GM19468 (cell line): Measurements from ENCODE around the gene EFCAB11.

Source experiments
- ATAC-seq: cut with Tn5 transposase; IDR thresholded peaks from one replicate; pipeline ENCODE4 v1.9.1; 2021; ENCODE audit warnings: mild to moderate bottlenecking, moderate library complexity, moderate number of reproducible peaks; ENCODE audit not compliant: unreplicated experiment; ENCODE audit errors: extremely low read depth

The EFCAB11 gene, protein sequence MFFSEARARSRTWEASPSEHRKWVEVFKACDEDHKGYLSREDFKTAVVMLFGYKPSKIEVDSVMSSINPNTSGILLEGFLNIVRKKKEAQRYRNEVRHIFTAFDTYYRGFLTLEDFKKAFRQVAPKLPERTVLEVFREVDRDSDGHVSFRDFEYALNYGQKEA

DNA sequence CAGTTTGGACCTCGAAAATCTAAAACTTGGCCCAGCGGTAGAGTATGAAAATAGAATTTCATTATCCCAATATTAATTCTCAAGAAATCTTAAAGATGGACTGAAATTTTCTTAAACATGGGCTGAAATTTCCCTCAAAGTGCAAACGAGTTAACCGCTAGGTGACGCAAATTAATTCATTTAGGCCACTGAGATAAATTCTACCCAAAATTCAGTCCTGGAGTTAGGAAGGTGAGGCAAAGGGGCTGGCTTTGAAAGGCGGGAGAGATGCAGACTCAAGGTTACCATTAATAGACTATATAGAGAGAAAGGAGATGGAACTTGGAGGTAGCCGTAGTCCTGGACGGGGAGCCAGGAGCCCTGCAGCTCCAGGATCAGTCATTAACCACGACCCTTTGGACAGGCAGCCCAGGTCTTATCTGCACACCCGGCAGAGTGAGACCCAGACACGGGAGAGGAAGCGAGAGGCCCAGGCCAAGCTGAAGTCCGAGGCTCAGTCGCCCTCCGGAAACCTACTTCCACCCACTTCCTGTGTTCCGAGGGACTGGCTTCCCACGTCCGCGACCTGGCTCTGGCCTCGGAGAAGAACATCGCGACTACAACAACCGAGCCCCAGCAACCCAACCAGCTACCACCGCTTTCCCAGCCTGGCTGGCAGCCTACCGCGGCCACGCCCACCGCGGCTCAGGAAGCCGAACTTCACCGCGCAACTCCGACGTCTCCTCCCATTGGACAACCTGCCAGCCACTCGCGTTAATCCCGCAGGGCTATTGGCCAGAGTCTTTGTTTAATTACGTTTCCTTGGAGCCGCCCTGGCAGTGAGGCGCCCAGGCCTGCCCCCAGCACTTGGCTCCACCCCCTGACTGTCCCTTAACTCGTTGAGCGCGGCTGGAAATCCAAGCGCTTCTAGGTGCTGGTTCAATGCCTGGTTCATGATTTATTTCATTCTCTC lies at the start of gene EFCAB11:
TSS of gene EFCAB11 (minus strand) at position 661 of the 952 bp plus-strand sequence. CDS start at position 591, 70 bp downstream.
- ATAC-seq: peak; percentile 92

DNA sequence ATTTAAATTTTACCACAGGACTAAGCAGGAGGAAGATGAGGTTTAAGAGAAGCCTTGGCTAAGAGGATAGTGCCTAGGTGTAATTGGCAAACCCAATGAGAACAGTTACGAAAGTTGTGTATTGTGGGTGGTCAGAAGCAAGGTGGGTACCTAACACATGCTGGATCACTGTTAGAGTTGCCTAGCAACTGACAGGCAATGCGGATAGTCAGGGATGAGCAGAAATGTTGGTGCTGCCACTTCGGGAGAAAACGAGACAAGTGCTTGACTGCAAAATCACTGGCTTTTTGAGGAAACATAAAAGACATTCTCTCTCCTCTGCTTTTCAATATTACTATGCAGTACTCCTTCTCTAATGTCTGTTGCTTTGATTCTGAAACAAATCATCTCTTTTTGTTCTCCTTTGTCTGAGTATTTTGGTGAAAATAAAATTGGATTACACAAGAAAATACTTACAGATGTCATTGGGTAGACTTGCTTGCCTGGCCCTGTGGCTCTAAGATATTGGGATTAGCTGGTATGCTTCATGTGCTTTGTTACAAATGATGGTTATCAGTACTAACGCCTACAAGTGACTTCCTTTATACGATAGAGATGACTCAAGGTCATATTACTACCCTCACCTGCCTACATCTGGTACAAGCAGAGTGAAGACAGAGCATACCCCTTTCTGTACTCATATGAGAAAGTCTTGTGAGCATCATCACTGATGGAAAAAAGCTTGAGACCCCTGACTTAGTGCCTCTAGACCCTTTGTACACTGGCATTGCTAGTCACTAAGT lies 49.2 kb upstream of the EFCAB11 start:
- no peak for ATAC-seq

DNA sequence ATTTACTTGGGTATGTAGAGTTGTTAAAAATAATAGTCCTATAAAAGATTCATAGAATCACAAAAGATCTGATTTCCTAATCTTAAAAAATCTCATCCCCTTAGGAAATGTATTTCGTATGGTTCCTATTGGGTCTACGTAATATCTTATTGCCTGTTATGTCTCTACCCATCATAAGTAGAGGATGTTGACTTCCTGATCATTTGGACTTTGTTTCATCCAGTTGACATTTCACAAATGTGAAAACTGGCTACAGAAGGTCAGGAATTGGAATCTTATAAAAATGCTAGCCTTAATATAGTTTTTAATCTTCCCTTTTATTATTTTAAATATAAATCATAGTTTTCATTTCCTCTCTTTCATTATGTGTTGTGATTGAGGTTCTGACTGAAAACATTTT lies 46.4 kb upstream of the EFCAB11 start:
- no peak for ATAC-seq

DNA sequence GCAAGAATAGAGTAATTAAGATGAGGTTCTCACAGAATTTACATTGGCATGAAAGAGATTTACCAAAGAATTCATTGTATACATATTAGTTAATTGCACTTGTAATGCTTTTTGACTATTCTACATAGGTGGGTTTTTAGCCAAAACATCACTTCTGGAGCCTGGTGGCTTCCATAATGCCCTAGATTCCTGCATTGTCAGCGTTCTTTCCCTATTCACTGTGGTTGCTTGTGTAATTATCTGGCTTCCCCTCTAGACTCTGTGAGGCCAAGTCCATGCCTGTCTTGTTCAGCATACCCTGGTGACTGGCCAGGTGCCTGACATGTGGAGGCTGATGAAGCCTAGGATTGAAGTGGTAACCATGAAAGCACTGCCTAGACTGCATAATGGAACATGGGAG lies 42.4 kb upstream of the EFCAB11 start:
- ATAC-seq: no peak

DNA sequence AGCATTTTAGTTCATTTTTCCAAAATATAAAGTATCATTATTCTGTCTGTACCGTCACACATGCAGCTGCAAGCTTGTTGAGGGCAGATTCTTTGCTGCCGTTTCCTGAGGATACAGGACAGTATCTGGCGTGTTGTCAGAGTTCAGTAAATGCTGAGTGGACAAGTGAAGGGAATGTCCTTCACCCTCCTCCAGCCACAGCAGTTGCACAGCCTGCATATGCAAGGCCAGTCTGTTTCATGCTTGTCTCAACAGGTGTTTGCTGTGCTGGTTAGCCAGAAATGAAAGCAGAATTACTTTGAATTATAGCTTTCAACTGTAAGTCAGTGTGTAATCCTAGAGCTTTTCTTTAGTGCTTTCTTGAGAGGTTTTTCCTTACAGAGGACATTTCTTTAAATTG lies 37.7 kb upstream of the EFCAB11 start:
- ATAC-seq: no peak

DNA sequence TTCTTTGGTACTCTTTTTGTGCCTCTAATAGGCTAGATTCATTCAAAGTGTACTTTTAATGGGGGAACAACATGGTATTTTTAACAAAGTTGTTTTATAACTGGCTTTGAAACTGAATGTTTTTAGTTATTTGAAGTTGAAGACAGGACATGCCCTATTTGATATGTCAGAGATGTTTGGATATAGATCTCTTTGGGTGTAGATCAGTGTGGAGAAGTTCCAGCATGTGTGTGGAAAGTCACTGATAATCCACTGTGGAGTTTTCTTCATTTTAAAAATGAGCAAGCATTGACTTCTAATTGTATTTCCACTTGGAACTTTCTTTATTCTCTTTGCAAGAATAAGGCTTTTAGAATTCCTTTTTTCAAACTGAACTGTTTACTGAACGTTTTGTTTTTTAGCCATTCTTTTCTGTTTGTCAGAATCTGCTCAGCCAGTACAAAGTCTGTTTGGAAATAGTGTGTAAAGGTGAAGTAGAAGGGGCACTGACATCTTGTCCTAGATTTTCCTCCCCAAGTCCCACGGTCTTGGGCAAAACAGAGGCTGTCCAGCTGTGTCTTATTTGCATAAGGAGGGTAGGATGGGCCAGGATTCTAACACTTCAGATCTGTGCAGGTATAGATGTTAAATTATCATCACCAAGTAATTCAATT lies 36.2 kb upstream of the EFCAB11 start:
- no peak for ATAC-seq

DNA sequence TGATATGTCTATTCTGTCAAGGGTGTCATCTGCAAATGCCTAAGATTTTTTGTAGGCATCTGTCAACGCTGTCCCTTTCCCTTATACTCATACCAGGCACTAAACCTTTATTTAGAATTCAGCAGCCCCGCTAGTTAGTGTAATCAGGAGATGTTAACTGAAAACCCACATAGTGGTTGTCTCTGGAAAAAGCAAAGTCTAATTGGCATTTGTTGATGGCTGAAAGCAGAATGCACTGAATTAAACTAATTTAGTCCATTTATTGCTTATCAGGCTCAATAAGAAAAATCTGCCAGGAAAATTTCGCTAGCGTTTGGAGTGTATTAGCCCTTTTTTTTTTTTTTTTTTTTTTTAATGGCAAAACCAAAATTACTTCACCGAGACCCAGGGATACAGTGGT lies 35.7 kb upstream of the EFCAB11 start:
- no peak for ATAC-seq

DNA sequence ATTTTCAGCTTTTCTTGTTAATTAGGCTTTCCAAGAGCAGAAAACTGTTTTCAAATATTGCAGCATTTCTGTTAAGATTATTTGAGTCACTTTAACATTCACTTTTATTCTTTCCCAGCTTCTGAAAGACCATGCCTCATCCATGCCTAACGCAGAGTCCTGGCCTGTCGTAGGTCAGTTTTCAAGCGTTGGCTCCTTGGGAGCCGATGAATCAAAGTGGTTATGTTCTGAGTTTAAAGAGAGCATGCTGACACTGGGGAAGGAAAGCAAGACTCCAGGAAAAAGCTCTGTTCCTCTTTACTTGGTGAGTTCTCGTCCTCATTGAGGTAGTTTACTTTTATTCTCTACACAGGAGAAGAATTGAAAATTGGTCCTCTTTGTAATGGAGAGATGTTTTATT lies 34.3 kb upstream of the EFCAB11 start:
- ATAC-seq: no peak

DNA sequence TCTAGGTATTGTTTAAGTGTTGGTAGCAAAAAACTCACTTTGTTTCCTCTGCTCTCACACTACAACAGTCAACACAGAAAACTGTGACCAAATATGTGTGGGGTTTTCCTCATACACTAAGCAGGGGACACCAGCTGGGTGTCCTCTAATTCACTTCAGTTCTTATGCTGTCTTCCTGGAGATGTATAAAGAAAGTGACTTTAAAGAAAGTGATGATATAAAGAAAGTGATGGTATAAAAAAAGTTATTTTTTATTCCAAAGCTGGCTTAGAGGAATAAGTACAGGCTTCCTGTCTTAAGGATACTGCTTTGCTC lies 32.6 kb upstream of the EFCAB11 start:
- no peak for ATAC-seq

DNA sequence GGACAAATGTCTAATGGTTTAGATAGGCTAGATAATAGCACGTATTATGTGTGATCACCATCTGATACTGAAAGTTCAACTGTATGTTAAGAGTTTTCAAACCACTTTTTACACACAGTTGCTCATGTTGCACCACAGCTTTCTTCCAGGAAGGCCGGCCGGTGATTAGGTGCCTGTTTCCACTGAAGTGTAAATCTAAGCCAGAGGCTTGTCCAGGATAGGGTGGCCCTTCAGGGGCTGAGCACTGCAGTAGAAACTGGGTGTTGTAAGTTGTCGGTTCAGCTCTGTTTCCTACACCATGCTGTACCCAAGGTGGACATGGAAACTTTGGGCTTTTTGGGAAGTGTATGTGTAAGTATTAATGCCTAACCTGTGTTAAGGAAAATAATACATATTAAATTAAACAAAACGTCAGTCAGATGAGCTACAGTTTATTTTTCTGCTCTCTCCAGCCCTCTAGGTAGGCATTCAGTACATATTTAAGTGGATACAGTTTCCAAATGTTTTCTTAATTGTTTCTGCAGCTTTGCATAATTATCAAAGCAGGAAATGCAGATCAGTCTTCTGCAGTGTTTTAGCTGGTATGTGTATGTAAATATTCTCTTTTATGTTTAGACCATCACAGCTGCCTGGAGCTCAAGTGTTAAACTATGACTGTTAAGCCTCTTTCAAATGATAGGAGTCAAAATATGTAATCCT lies 32.1 kb upstream of the EFCAB11 start:
- no peak for ATAC-seq

DNA sequence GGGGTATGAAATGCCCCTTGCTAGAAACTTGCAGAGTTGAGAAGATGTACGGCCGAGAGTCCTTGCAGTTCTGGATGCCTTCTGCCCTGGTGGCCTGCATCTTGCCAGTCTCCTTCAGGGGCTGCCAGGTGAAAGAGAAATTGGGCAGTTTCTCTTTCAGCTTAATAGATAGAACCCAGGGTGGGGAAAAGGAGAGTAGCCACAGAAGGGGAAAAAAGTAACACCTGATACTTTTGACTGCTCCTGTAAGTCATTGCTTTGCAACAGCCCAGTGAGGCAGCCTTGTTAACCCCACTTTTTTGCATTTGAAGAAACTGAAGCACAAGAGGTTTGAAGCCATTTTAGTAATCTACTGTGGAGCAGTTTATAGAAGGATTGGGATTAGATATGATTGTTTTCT lies 28.8 kb upstream of the EFCAB11 start:
- ATAC-seq: no peak

DNA sequence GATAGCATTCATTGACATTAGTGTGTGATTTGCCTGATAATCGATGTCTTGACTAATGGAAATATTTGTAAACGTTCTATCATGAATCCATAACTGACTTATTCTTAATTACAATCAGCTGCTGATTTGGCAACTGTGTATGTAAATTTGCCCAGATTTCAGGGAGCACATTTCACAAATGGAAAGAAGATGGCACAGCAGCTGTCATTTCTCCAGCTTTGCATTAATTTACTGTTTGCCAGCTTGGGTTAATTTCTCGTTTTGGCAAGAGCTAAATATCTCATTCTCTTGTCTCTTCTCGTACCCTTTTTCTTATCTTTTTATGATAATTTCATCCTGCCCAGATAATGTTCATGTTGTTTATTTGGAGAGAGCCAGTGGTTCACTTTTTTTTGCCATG lies 24.1 kb upstream of the EFCAB11 start:
- ATAC-seq: no peak

DNA sequence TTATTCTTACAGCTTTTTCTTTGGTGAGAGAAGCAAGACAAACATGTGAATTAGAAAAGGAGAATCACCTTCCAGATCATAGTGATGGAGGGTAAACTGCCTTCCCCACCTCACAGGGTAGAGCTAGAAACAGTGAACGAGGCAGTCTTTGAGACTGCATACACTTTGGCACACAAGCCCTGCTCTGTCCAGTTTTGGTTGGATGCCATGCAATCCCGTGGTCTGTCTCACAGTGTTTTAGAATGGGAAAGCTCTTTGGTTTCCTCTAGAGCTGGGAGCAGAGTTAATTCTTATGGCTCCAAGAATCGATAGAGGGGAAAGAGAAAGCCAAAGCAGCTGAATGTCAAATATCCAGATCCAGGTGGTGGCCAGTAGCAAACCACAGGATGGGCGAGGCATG lies 23.1 kb upstream of the EFCAB11 start:
- ATAC-seq: no peak

DNA sequence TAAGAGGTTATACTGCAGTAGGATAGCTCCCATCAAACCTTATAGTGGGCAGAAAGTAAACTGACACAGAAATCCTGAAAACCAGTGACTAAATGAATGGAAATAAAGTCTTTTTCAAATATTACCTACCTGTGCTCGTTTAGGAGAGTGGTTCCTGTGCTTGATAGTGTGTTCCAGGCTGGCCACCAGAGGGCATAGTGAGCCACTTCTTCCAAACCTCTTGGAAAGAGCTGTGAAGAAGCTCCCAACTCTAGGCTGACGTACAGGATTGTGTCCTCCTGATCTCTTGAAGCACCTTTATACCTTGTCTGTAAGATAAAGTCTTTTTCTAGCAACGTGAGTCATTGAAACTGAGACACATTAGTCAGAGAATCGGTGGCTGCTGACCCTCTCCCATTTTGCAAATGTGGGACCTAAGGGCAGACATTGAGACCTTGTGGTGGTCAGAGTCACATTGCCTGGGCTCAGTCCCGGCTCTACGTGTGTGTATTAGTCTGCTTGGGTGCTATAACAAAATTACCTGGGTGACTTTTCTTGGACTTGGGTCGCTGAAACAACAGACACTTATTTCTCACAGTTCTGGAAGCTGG lies 18.8 kb upstream of the EFCAB11 start:
- no peak for ATAC-seq

DNA sequence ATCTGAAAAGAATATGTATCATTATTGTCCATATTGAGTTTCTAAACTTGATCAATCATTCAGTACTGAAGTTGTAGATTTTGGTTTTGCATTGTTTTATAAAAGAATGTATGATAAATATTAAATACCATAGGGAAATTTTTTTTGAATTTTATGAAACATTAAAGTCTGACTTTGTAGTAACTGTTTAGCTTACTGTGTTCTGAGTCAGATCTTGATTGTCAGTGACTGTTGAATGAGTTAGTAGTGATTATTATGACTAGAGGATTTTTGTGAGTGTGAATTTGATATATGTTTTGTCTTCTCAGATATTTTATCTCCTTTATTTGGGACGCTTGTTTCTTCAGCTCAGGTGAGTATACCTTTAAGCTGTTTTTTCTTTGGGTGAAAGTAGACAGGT lies 11.3 kb upstream of the EFCAB11 start:
- ATAC-seq: no peak

DNA sequence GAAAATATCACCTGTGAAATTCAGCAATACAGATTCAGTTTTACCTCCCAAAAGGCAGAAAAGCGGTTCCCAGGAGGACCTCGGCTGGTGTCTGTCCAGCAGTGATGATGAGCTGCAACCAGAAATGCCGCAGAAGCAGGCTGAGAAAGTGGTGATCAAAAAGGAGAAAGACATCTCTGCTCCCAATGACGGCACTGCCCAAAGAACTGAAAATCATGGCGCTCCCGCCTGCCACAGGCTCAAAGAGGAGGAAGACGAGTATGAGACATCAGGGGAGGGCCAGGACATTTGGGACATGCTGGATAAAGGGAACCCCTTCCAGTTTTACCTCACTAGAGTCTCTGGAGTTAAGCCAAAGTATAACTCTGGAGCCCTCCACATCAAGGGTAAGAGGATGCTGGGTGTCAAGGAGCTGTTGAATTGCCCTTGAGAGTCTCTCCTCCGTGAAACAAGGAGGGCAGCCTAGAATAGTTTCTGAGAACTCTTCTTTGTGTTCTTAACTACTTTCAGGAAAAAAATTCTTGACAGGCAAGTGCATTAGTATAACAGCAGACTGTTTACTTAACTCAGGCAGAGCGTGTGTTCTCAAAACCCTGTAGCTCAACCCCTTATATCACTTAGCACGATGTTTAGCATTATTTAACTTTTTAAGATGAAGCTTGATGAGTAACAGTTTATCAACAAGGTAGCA lies 8.9 kb upstream of the EFCAB11 start:
- ATAC-seq: no peak

DNA sequence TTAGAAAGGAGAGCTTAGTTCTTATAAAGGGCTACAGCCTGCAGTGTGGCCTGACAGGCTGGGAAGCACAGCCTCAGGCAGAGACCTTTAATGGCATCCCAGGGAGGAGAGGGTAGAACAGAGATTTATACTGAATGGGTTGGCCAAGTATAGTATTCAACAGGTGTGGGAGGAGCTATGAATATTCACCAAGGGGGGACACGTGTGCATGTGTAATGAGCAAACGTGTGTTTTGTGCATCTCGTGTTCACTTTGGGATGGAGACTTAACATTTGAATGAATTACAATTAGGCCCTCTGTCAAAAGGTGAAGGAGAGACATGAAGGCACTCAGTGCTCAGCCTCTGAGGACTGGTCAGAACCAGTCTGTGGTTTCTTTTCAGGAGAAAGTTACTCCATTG lies 6.4 kb upstream of the EFCAB11 start:
- no peak for ATAC-seq

DNA sequence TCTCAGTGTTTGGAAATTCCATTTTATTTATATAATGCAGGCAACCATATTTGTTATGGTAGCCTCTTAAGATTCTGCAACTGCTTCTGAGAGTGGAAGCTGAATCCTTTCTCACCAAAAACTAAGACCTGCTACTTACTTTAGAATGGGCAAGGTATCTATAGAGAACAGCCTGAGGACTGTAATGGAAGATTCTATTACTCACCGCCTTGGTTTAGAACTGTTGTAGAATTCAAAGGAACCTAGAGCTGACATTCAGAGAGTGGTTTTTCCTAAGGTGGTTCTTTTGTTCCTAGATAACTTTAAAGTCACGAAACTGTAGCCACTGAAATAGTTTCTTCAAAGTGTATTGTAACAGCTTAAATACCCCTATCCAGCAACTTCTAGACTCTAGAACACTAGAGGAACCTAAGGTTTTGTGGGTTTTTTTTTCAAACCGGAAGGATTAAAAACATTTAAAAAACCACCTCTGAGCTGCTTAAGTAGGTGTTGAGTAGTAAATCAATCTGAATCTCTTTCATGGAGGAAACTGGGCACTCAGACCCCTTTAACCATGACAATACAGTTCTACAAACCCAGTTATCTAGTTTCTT lies 5.4 kb upstream of the EFCAB11 start:
- no peak for ATAC-seq

DNA sequence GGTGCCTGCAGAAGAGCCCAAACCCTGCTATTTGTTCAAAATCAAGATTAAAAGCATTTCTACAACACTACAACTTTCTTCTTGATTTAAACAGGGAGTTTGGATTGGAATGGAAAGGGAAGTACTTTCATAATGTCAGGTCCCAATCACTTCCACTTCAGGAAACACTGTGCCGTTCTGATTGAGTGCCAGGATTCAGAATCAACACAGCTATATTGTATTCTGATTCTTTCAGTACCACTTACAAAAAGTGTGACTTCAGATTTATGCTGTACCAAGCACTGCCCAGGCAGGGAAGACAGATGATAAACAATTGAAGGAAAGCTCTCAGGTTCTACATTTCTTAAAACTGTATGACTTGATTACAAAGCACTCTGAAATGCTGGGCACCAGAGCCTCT lies 4.4 kb upstream of the EFCAB11 start:
- no peak for ATAC-seq
